SK-N-SH (cell line): ENCODE data around the gene GRM8. TPM values are rescaled to one million over a fixed set of nuclear protein-coding genes. Genes with fewer than 3 reads are reported as not detected.

Source experiments
- CTCF ChIA-PET: fragments of 300-600, 350-600 bp; formaldehyde crosslinking; extraction: SDS; loops from one replicate; lab custom pipeline; 2021; lab: Yijun Ruan, JAX
- POLR2A ChIA-PET: fragments of 350-600 bp; sonication (Branson Sonifier 250); formaldehyde crosslinking; extraction: SDS; loops from one replicate; lab custom pipeline; 2020; ENCODE audit warnings: antibody characterized with exemption, inconsistent platforms; lab: Yijun Ruan, JAX
- DNase-seq: peaks from one replicate; pipeline ENCODE4 v3.0.0; 2012
- H2AFZ ChIP-seq: fragments of 200-600 bp; sonication (generic); 2 replicates; pipeline ENCODE4 v1.8.1; 2016; ENCODE audit warnings: antibody characterized with exemption, mild to moderate bottlenecking, low read depth
- H3F3A ChIP-seq: fragments of 200-600 bp; sonication (generic); replicated peaks from 2 replicates; pipeline ENCODE3; 2016; ENCODE audit warnings: antibody characterized with exemption, mild to moderate bottlenecking; ENCODE audit not compliant: insufficient read depth
- H3K27ac ChIP-seq, 2 experiments: fragments of 200-500 bp in 1 of 2; fragments of 200-600 bp in 1 of 2; sonication (Bioruptor generic) in 1 of 2; sonication (generic), shearing (Covaris generic) in 1 of 2; 2 replicates each; pipeline versions ENCODE4 v1.5.1 to v1.6.1; 2014 to 2016; ENCODE audit warnings: low read depth in 2 of 2, inconsistent platforms in 1 of 2, low read length in 1 of 2, mild to moderate bottlenecking in 1 of 2, mixed read lengths in 1 of 2
- H3K27me3 ChIP-seq: fragments of 200-600 bp; sonication (generic), shearing (Covaris generic); 2 replicates; pipeline ENCODE4 v1.6.1; 2016; ENCODE audit warnings: mixed run types; ENCODE audit not compliant: insufficient read depth
- H3K36me3 ChIP-seq, 2 experiments: fragments of 200-500 bp in 1 of 2; fragments of 200-600 bp in 1 of 2; sonication (Bioruptor generic) in 1 of 2; sonication (generic) in 1 of 2; replicated peaks in 1 of 2; 2 replicates each; pipeline versions ENCODE3 to v1.5.1; 2014 to 2016; ENCODE audit warnings: low read length in 1 of 2, mild to moderate bottlenecking in 1 of 2; ENCODE audit not compliant: insufficient read depth in 2 of 2, control insufficient read depth in 1 of 2
- H3K4me1 ChIP-seq, 2 experiments: fragments of 200-500 bp in 1 of 2; fragments of 200-600 bp in 1 of 2; sonication (Bioruptor generic) in 1 of 2; sonication (generic), shearing (Covaris generic) in 1 of 2; 2 replicates each; pipeline versions ENCODE4 v1.5.1 to v1.6.1; 2014 to 2016; ENCODE audit warnings: low read depth in 1 of 2, low read length in 1 of 2, mixed run types in 1 of 2; ENCODE audit not compliant: insufficient read depth in 2 of 2, control insufficient read depth in 1 of 2
- H3K4me2 ChIP-seq: fragments of 200-600 bp; sonication (generic), shearing (Covaris generic); 2 replicates; pipeline ENCODE4 v1.6.1; 2017; ENCODE audit warnings: mixed run types
- H3K4me3 ChIP-seq, 2 experiments: fragments of 200-500 bp in 1 of 2; fragments of 200-600 bp in 1 of 2; sonication (Bioruptor generic) in 1 of 2; sonication (generic), shearing (Covaris generic) in 1 of 2; 2 replicates each; pipeline versions ENCODE4 v1.5.1 to v1.8.1; 2014 to 2016; ENCODE audit warnings: low read depth in 2 of 2, inconsistent platforms in 1 of 2, low read length in 1 of 2, mild to moderate bottlenecking in 1 of 2, mixed read lengths in 1 of 2, moderate library complexity in 1 of 2
- H3K79me2 ChIP-seq: fragments of 200-600 bp; sonication (generic); 2 replicates; pipeline ENCODE4 v1.8.1; 2017; ENCODE audit warnings: mild to moderate bottlenecking; ENCODE audit not compliant: insufficient read depth
- H3K9ac ChIP-seq: fragments of 200-600 bp; sonication (generic); 2 replicates; pipeline ENCODE4 v1.6.1; 2017; ENCODE audit warnings: mixed run types
- H3K9me2 ChIP-seq: fragments of 200-600 bp; sonication (generic); 2 replicates; pipeline ENCODE4 v1.6.1; 2017; ENCODE audit warnings: mixed run types
- H3K9me3 ChIP-seq: fragments of 200-600 bp; sonication (generic); 2 replicates; pipeline ENCODE4 v1.6.1; 2017; ENCODE audit warnings: mixed run types, mild to moderate bottlenecking, moderate library complexity
- H4K20me1 ChIP-seq: fragments of 200-600 bp; sonication (generic); 2 replicates; pipeline ENCODE4 v1.6.1; 2017; ENCODE audit warnings: mild to moderate bottlenecking, mixed run types; ENCODE audit not compliant: insufficient read depth
- CHD2 ChIP-seq: fragments of 150-350 bp; IDR thresholded peaks from 2 replicates; pipeline ENCODE4 v1.6.1; 2018; ENCODE audit warnings: low read length; ENCODE audit not compliant: partially characterized antibody
- FOSL2 ChIP-seq: IDR thresholded peaks from 2 replicates; pipeline ENCODE4 v1.4.0; 2012; ENCODE audit warnings: low read depth, mild to moderate bottlenecking, moderate library complexity, borderline replicate concordance
- FOXJ3 ChIP-seq: sonication (generic); formaldehyde crosslinking; IDR thresholded peaks from 2 replicates; pipeline ENCODE4 v1.5.1; 2020; ENCODE audit warnings: mild to moderate bottlenecking, missing genetic modification reagents
- FOXM1 ChIP-seq: IDR thresholded peaks from 2 replicates; pipeline ENCODE4 v1.4.0; 2012; ENCODE audit warnings: low read depth, mild to moderate bottlenecking
- JUND ChIP-seq: IDR thresholded peaks from 2 replicates; pipeline ENCODE4 v1.4.0; 2012
- MEF2A ChIP-seq: IDR thresholded peaks from 2 replicates; pipeline ENCODE4 v1.4.0; 2012; ENCODE audit warnings: low read depth, borderline replicate concordance
- MXI1 ChIP-seq: IDR thresholded peaks from 2 replicates; pipeline ENCODE4 v1.6.1; 2012; ENCODE audit warnings: mild to moderate bottlenecking, low read depth, low read length, improper control_type of control experiment
- POLR2AphosphoS5 ChIP-seq: IDR thresholded peaks from 2 replicates; pipeline ENCODE4 v1.6.1; 2012; ENCODE audit warnings: low read depth, low read length
- RXRA ChIP-seq: IDR thresholded peaks from 2 replicates; pipeline ENCODE4 v1.4.0; 2012; ENCODE audit warnings: low read depth, mild to moderate bottlenecking, borderline replicate concordance
- TCF12 ChIP-seq: IDR thresholded peaks from 2 replicates; pipeline ENCODE4 v1.4.0; 2012
- TEAD4 ChIP-seq: IDR thresholded peaks from 2 replicates; pipeline ENCODE4 v1.4.0; 2012; ENCODE audit warnings: mild to moderate bottlenecking, borderline replicate concordance; ENCODE audit not compliant: insufficient read depth
- YY1 ChIP-seq: IDR thresholded peaks from 2 replicates; pipeline ENCODE4 v1.4.0; 2012; ENCODE audit warnings: low read depth, mild to moderate bottlenecking
- WGBS: methylation state at CpG from one replicate; pipeline ENCODE4 v1.1.6; 2017; ENCODE audit warnings: low lambda C conversion rate; 5-methylcytosine and 5-hydroxymethylcytosine counted together
- polyA plus RNA-seq, 3 experiments: library from polyadenylated mRNA; depleted of rRNA; stranded (reverse); fragments of >200 nt; gene quantifications; 2 replicates each; pipeline ENCODE4 v1.2.3, GENCODE V29; 2012
- TF ChIP-seq, protein P1 (sequence below): IDR thresholded peaks from 2 replicates; pipeline ENCODE4 v1.4.0; 2012; ENCODE audit warnings: low read depth
- TF ChIP-seq, protein P2 (sequence below): fragments of 200-600 bp; sonication (generic); IDR thresholded peaks from 2 replicates; pipeline ENCODE4 v1.6.1; 2017; ENCODE audit warnings: antibody characterized with exemption, mild to moderate bottlenecking, moderate library complexity
- TF ChIP-seq, protein P3 (sequence below): IDR thresholded peaks from 2 replicates; pipeline ENCODE4 v1.4.0; 2012; ENCODE audit warnings: low read depth, borderline replicate concordance
- TF ChIP-seq, protein P4 (sequence below): IDR thresholded peaks from 2 replicates; pipeline ENCODE4 v1.6.1; 2012; ENCODE audit warnings: mild to moderate bottlenecking, low read depth, low read length, moderate library complexity
- TF ChIP-seq, protein P5 (sequence below): IDR thresholded peaks from 2 replicates; pipeline ENCODE4; 2012

Gene GRM8
- polyA plus RNA-seq, 1 of the 3 experiments (the other 2 are of a cell fraction): 0.10 TPM

DNA sequence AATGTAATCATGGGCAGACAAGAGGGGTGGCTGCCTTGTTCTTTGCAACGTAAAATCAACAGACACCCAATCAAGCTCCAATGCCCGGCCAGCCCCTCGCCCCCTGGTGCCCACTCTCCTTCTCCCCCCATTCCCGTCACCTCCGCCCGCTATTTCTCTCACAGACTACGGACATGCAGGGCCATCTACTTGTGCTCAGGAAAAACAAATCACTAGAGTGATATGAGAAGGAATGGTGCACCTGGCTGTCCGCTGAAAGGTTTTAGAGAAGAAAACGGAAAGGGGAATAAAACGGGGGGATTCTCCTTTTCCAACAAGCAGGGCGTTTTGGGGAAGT lies 396 bp downstream of the GRM8 start:
- H3F3A ChIP-seq: no peaks in the 10 kb centered on the region
- CTCF ChIA-PET: interaction anchor here (0.6 to 5.3 kb wide), 14 partner anchors 9 to 459 kb away, joined by 3 to 58 read pairs (median 3); no protein-coding TSS in a partner anchor
- no peak overlapping the region for H3K9ac ChIP-seq
- 0% methylated on average over 11 of the region's 11 CpGs for WGBS
- H3K4me1 ChIP-seq: peaks cover 0 to 24% of the 10 kb centered on the region in 2 experiments; a peak in 1 of 4 replicates
- POLR2A ChIA-PET: no interaction called here
- H3K4me3 ChIP-seq: peak overlapping the region; percentile 69 to 77
- H3K9me3 ChIP-seq: no peaks in the 10 kb centered on the region
- no peak overlapping the region for H3K27ac ChIP-seq
- TF ChIP-seq, protein P1, sequence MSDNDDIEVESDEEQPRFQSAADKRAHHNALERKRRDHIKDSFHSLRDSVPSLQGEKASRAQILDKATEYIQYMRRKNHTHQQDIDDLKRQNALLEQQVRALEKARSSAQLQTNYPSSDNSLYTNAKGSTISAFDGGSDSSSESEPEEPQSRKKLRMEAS: no peak
- TF ChIP-seq MEF2A: no peak
- TF ChIP-seq, protein P2, sequence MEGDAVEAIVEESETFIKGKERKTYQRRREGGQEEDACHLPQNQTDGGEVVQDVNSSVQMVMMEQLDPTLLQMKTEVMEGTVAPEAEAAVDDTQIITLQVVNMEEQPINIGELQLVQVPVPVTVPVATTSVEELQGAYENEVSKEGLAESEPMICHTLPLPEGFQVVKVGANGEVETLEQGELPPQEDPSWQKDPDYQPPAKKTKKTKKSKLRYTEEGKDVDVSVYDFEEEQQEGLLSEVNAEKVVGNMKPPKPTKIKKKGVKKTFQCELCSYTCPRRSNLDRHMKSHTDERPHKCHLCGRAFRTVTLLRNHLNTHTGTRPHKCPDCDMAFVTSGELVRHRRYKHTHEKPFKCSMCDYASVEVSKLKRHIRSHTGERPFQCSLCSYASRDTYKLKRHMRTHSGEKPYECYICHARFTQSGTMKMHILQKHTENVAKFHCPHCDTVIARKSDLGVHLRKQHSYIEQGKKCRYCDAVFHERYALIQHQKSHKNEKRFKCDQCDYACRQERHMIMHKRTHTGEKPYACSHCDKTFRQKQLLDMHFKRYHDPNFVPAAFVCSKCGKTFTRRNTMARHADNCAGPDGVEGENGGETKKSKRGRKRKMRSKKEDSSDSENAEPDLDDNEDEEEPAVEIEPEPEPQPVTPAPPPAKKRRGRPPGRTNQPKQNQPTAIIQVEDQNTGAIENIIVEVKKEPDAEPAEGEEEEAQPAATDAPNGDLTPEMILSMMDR: 0 out of 2 replicates have a peak, but pooled peaks have one; percentile 11
- peak overlapping the region; percentile 96 for H2AFZ ChIP-seq
- peak overlapping the region; percentile 86 for H3K4me2 ChIP-seq
- peaks cover 66% of the 10 kb centered on the region for H3K27me3 ChIP-seq
- H3K36me3 ChIP-seq: no peaks in the 10 kb centered on the region
- H3K9me2 ChIP-seq: no peaks in the 10 kb centered on the region
- peak; percentile 74 for DNase-seq
- no peaks in the 10 kb centered on the region for H3K79me2 ChIP-seq
- no peaks in the 10 kb centered on the region for H4K20me1 ChIP-seq

DNA sequence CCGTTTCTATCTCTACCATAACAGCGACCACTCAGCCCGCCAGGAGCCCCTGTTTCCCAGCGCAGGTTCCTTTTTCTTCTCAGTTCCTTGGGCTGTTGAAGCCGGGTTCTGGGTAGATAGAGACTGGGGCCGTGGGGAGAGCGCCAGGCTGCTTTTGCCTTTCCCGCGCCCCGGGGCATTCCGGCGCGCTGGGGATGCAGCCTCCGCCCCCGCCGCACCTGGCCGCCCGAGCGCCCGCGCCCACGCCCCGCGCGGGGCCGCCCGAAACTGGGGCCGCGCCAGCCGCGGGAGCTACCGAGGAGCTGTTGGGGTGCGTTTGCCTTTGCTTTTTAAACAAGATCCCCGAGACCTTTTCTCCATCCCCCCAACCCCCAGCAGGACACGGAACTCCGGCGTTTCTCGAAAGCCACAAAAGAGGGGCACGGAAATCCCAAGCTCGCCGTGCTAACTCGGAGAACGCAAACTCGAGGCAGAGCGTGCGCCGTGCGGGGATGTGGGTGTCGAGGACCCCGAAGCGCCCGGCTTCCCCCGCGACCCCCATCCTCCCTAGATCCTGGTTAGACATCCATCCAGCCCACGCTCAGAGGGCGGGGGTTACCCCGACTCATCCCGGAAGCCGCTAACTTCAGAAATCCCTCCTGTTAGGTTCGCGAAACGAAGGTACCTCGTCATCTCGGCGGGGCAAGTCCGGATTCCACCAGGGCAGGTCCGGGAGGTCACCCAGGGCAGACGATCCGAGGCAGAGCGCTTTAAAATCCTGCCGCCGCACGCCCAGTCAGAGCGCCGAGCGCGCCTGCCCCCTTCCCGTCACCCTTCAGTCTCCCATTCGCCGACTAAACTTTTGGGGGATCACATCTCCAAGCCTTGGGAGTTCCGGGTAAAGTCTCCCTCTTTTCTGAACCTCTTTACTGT lies 1.0 kb downstream of the GRM8 start:
- Histone ChIP-seq H3K9ac (no peak overlapping the region), H2AFZ (peak overlapping the region; percentile 96; the same call in 1 of the 2 replicates), H3K79me2 (no peaks in the 10 kb centered on the region), H3K36me3 (no peaks in the 10 kb centered on the region), H4K20me1 (no peaks in the 10 kb centered on the region), H3K27me3 (peaks cover 72% of the 10 kb centered on the region), H3K9me2 (no peaks in the 10 kb centered on the region), H3K4me1 (peaks cover 0 to 24% of the 10 kb centered on the region in 2 experiments; a peak in 1 of 4 replicates), H3K4me2 (peak overlapping the region; percentile 86), H3F3A (no peaks in the 10 kb centered on the region), H3K27ac (no peak overlapping the region), H3K4me3 (peak overlapping the region; percentile 69 to 77), H3K9me3 (no peaks in the 10 kb centered on the region)
- WGBS: 2% methylated on average over 37 of the region's 81 CpGs
- peak; percentile 70 for DNase-seq
- TF ChIP-seq FOXM1 (no peak), YY1 (no peak), JUND (no peak), FOXJ3 (no peak), MXI1 (no peak), CHD2 (no peak), RXRA (no peak), TCF12 (no peak), POLR2AphosphoS5 (no peak), FOSL2 (no peak), TEAD4 (no peak)
- TF ChIP-seq, protein P3, sequence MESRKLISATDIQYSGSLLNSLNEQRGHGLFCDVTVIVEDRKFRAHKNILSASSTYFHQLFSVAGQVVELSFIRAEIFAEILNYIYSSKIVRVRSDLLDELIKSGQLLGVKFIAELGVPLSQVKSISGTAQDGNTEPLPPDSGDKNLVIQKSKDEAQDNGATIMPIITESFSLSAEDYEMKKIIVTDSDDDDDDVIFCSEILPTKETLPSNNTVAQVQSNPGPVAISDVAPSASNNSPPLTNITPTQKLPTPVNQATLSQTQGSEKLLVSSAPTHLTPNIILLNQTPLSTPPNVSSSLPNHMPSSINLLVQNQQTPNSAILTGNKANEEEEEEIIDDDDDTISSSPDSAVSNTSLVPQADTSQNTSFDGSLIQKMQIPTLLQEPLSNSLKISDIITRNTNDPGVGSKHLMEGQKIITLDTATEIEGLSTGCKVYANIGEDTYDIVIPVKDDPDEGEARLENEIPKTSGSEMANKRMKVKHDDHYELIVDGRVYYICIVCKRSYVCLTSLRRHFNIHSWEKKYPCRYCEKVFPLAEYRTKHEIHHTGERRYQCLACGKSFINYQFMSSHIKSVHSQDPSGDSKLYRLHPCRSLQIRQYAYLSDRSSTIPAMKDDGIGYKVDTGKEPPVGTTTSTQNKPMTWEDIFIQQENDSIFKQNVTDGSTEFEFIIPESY: no peak
- TF ChIP-seq, protein P4, sequence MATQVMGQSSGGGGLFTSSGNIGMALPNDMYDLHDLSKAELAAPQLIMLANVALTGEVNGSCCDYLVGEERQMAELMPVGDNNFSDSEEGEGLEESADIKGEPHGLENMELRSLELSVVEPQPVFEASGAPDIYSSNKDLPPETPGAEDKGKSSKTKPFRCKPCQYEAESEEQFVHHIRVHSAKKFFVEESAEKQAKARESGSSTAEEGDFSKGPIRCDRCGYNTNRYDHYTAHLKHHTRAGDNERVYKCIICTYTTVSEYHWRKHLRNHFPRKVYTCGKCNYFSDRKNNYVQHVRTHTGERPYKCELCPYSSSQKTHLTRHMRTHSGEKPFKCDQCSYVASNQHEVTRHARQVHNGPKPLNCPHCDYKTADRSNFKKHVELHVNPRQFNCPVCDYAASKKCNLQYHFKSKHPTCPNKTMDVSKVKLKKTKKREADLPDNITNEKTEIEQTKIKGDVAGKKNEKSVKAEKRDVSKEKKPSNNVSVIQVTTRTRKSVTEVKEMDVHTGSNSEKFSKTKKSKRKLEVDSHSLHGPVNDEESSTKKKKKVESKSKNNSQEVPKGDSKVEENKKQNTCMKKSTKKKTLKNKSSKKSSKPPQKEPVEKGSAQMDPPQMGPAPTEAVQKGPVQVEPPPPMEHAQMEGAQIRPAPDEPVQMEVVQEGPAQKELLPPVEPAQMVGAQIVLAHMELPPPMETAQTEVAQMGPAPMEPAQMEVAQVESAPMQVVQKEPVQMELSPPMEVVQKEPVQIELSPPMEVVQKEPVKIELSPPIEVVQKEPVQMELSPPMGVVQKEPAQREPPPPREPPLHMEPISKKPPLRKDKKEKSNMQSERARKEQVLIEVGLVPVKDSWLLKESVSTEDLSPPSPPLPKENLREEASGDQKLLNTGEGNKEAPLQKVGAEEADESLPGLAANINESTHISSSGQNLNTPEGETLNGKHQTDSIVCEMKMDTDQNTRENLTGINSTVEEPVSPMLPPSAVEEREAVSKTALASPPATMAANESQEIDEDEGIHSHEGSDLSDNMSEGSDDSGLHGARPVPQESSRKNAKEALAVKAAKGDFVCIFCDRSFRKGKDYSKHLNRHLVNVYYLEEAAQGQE: no peak
- TF ChIP-seq, protein P5, sequence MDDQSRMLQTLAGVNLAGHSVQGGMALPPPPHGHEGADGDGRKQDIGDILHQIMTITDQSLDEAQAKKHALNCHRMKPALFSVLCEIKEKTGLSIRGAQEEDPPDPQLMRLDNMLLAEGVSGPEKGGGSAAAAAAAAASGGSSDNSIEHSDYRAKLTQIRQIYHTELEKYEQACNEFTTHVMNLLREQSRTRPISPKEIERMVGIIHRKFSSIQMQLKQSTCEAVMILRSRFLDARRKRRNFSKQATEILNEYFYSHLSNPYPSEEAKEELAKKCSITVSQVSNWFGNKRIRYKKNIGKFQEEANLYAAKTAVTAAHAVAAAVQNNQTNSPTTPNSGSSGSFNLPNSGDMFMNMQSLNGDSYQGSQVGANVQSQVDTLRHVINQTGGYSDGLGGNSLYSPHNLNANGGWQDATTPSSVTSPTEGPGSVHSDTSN: no peak
- ChIA-PET CTCF (interaction anchor here (0.6 to 5.3 kb wide), 21 partner anchors 10 to 1838 kb away, joined by 3 to 58 read pairs (median 3); no protein-coding TSS in a partner anchor), POLR2A (no interaction called here)
